ENCODE results near the gene C17orf78. TPM values are rescaled to one million over a fixed set of nuclear protein-coding genes. Genes with fewer than 3 reads are reported as not detected.
"Not testable (repeated sequence)": the region's sequence is repeated elsewhere in the genome, so short reads cannot be mapped to it uniquely, and the experiment has no call there.

C17orf78 gene
- not detected in 2 replicates for total RNA-seq

DNA sequence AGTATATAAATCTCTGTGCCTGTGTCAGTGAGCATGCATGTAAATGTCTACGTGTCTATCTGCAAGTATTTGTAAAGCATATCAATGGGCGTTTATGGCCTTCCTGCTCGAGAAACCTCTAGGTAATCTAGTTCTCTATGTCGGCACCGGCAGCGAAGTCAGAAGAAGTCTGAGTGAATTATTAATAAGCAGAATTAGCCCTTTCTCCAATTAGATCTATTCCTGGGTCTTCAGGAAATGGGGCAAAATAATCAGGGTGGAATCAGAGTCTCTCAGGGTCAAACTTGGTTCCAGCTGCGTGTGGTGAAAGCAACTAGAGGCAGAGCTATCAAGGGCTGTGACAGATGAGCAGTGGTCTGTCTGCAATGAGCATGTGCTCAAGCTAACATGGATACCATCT, at the start of gene C17orf78:
C17orf78 (plus strand) TSS at position 280 of the 400 bp plus-strand sequence; CDS start at position 388, 108 bp downstream.
- DNase-seq (ENCODE audit: low read depth in 2 of 2), result no peak

DNA sequence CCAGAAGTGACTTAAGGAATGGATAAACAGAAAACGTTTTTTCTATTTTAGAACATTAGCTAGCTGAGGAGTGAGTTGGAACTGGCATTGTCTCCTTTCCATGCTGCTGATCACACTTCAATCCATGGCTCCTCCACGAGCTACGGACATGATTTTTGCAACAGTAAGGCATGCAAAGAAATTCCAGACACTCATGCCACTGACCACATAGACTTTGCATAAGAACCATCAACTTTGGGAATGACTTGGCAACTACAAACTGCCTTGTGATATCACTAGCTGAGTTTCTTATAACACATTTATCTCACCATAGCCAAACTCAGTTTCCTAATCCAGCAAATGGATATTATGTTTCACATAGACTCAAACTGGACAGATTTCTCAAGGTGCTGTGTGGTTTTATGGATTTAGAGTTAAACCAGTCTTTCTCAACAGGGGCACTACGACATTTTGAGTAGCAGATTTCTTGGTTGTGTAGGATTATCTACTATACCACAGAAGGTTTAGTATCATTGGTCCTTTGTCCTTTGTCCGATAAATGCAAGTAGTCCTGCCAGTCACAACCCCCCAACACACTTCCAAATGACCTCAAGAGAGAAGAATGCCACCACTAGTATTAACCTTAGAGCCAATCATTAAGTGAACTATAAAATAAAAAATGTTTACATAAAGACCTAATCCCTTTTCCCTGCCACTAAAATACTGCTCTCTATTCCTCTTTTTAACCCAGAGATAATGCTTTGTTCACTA, 48.3 kb upstream of the C17orf78 start:
- no peak for DNase-seq (ENCODE audit: low read depth in 2 of 2)

DNA sequence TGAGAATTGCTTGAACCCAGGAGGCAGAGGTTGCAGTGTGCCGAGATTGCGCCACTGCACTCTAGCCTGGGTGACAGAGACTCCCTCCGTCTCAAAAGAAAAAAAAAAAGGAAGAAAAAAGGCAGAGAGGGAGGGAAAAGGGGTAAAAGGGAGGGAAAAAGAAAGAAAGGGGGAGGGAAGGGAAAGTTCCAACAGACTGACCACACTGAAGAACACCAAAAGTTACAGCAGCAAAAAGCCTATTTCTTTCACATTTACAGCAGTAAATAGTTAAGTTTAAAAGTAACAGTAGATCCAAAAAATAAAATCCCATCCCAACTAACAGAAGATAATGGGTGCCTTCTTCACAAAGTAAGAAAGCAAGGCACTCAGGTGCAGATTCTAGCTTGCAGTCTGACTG, 36.9 kb upstream of the C17orf78 start:
- DNase-seq (ENCODE audit: low read depth in 2 of 2), result no peak

DNA sequence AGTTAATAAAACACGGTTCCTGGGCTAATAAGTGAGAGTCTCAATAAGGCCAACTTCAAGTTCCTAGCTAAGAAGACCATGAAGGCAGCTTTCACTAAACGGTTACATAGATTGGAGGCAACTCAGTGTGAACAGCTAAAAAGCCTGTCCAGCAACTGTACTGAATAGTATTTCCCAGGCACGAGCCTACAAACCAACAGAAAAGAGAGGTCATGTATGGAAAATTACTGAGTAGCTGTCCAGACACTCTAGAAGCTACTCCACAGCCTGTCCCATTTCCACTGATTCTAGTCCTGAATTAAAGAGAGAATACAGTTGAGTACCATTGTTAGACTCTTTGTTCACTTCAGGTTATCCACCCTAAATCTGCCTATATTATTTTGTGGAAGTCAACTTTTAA, 36.5 kb upstream of the C17orf78 start:
- DNase-seq (ENCODE audit: low read depth in 2 of 2), result peak in 1 of 2 donors; percentile 57

DNA sequence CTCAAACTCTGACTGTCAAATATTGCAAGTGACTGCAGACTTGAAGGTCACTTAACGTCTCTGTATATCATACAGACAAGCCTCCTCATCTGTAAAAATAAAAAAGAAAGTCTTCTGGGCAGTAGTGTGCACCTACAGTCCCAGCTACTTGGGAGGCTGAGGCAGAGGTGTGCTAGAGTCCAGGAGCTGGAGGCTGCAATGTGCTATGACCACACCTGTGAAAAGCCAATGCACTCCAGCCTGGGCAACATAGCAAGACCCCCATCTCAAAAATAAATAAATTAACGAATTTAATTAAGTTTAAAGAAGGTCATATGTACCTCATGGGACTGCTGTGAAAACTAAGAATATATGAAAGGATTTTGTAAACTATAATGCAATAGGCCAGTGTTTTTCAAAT, 35.0 kb upstream of the C17orf78 start:
- DNase-seq (ENCODE audit: low read depth in 2 of 2), result no peak

DNA sequence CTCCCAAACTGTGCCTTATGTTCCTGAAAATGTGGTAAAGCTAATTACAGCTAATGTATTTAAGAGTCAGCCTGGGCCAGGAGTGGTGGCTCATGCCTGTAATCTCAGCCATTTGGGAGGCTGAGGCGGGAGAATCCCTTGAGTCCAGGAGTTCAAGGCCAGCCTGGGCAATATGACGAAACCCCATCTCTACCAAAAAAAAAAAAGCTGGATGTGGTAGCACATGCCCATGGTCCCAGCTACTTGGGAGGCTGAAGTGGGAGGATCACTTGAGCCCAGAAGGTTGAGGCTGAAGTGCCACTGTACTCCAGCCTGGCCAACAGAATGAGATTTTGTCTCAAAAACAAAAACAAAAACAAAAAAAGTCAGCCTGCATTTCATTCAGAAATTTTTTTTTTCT, 33.2 kb upstream of the C17orf78 start:
- no peak for DNase-seq (ENCODE audit: low read depth in 2 of 2)

DNA sequence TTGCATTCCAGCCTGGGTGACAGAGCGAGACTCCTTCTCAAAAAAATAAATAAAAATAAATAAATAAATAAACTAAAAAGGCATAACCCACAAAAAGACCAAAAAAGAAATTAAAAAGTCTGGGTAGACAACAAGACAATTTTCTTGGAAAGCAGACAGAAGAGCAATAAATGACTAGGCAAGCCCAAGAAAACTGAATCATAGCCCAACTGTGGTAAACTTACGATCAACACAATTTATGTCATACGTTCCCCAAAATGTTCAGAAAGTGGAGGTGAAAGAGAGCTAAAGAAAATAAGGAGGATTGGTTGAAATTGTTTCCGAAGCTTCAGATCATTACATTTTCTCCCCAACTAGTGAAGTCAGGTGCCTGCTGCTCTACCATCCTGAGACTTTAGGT, 31.3 kb upstream of the C17orf78 start:
- DNase-seq (ENCODE audit: low read depth in 2 of 2), result no peak

DNA sequence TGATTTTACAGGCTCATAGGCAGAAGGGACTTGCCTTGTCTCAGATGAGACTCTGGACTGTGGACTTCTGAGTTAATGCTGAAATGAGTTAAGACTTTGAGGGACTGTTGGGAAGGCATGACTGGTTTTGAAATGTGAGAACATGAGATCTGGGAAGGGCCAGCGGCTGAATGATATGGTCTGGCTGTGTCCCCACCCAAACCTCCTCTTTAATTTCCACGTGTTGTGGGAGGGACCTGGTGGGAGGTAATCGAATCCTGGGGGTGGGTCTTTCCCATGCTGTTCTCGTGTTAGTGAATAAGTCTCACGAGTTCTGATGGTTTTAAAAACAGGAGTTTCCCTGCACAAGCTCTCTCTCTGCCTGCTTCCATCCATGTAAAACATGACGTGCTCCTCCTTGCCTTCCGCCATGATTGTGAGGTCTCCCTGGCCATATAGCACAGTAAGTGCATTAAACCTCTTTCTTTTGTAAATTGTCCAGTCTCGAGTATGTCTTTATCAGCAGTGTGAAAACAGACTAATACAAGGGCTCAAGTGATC, 28.9 kb upstream of the C17orf78 start:
- not testable (repeated sequence) for DNase-seq (ENCODE audit: low read depth in 2 of 2)

DNA sequence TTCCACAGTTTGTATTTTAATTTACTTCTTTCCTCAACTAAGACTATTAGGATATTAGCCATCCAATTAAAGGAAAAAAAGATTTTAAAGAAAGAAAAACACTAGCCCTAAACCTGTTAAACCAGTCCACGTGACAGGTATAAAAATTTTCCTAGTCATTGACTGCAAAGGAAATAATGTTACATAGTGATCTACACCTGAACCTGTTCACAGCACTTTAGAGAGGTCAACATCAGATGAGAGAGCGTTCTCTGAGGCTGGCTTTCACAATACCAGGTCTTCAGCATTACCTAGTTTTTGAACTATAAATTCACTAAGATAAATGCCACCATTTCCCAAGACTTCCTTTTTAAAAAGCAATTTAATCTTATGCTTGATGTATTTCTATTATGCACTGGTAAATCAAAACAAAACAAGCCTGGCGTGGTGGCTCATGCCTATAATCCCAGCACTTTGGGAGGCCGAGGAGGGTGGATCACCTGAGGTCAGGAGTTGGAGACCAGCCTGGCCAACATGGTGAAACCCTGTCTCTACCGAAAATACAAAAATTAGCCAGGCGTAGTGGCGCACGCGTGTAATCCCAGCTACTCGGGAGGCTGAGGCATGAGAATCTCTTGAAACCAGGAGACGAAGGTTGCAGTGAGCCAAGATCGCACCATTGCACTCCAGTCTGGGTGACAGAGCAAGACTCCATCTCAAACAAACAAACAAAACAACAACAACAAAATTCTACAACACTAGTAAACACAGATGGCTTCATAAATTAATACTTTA, 18.8 kb upstream of the C17orf78 start:
- DNase-seq (ENCODE audit: low read depth in 2 of 2), result not testable (repeated sequence)

DNA sequence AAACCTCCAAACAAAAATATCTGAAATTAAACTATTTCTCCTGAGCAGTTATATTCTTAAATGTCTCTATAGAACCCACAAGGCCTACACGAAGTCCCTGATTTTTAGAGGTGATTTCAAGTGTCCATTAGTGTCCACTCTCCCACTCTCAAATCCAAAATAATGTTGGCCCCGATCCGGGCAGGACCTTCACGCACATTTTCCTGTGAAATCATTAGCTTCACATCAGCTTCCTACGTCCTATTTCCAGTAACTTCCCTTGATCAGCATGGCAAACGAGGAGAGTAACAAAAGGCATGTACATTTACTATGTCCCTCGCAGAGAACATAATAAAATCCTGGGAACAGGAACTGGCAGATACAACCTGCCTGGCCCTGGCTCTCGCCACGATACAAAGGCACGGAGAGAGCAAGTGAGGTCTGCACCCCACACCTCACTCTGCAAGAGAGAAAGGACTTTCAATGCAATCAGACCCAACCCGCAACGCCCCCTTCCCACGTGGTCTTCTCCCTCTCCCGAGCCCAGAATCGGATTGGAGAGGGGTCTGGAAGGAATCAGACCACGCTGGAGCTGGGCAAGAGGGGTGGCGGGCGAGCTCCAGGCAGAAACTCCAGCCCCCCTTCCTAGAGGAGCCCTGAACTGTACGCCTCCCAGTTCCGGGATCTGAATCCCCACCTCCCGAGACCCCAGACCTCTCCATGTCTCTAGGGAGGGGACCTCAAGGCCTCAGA, 17.5 kb upstream of the C17orf78 start:
- peak; percentile 59 to 61 for DNase-seq (ENCODE audit: low read depth in 2 of 2)

DNA sequence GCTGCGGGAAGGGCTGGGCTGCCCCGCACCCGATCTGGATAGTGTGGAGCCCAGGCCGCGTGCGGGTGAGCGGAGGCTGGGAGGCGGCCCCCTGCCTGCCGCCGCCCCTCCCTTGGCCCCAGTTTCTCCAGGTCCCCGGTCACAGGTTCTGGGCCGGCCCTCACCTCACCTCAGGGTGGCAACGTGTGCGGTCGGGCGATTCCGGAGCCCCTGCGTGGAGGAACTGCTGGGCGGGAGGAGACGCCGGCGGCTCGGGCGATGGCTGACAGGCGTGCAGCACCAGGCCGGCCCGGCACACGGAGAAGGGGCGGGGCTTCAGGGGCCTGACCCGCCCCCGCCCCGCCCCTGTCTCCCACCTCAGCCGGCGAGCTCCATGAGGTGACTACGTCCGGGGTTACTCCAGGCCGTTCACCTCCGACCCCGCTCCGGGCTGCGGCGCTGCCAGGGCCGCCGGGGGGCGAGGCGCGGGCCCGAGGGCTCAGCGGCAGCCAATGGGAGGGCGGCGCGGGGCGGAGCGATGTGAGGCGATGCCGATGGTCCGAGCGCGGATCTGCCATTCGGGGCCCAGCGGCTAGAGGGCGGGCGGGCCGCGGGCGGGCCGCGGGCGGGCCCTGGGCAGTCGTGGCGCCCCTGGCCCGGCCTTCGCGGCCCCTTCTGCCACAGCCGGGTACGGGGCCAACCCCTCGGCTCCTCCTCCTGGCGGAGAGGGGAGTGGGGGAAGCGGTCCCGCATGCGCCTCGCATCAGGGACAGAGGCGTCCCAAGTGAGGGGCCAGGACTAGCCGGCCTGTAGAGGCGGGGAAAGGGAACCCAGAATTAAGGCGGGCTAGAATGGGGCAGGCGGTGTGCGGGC, 16.7 kb upstream of the C17orf78 start:
- DNase-seq (ENCODE audit: low read depth in 2 of 2), result peak; percentile 92 to 96

DNA sequence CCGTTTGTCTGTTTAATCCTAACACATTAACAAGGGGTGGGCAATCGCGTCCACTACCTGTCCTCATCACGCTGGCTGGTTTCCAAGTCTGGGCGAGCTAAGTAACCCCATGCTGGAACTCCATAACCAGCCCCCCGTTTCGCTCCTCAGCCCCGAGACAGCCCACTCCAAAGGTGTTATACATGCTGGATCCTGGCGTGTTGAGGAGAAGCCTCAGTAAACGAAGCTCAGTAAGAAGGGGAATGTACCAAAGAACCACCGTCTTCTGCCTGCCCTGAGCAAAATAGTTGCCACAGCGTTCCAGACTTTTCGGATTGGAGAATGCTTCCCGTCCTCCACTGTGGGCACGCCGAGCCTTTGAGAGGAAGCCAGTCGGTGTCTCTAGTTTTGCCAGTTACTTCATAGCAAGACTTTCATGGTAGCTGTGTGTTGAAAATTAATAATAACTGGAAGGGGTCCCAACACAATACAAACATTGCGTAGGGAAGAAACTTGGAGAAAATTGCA, 16.1 kb upstream of the C17orf78 start:
- DNase-seq (ENCODE audit: low read depth in 2 of 2), result no peak

DNA sequence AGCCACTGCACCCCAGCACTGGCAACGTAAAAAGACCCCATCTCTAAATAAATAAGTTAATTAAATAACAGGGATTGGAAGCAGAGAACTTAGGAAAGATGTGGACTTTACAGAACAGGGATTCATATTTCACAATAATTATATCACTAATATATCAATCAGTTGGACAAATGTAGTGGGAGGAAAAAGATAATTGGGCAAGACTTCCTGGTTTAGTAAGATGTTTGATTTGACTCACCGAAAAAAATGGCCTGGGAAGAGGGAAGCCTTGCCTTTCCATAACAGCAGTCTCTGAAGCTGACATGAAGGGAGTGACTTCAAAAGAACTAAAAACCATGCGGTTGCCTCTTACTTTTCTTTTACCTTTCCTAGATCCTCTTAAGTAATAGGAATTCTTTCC, 15.2 kb upstream of the C17orf78 start:
- peak in 1 of 2 donors; percentile 25 for DNase-seq (ENCODE audit: low read depth in 2 of 2)

DNA sequence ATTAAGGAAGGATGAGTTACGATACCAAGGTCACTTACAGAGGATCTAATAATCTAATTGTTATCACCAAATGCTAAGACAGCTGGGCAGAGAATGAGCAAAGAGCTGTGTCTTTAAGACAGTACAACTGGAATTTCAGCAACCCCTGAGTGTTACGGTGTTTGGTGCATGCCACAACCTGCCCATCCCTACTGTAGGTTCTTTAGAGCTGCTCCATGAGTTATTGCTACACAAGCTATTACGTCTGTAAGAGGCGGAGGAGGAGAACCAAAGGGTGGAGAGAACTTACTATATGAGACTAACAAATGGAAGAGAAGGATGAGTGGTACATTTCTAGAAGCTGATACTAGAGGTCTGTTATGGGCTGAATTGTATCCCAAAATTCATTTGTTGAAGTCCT, 14.2 kb upstream of the C17orf78 start:
- no peak for DNase-seq (ENCODE audit: low read depth in 2 of 2)

DNA sequence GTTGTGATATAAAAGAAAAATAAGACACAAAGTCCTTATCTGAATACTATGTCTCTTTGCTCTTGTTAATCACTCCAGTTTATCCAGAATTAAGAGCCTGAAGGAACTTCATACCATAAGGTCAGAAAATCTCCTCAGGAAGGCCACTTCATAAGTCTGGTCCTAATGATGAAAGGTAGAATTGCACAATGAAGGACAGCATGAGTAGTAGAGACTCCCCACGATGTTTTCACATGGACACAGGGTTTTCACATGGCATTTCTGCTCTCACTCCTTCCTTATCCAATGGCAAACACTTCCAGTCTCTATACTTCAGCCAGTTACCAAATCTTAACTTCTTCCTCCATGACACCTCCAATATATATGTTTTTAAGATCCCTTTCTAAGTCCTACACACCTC, 10.2 kb upstream of the C17orf78 start:
- DNase-seq (ENCODE audit: low read depth in 2 of 2), result no peak

DNA sequence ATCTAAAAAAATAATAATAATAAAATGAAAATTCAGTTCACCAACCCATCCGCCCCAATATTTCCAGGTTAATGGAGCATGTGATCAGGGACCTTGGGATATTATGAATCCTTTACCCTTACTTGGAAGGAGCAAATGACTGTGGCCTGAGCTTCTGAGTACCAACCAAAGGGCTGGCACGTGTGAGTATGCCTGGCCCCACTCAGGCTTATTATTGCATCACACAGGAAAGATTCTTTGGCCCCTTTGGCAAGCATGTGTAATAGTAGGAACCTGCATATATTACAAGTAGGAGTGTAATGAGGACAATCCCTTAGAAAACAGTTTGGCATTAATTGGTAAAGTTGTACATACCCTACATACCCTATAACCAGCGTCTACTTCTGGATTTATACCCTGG, 7.2 kb upstream of the C17orf78 start:
- DNase-seq (ENCODE audit: low read depth in 2 of 2), result peak in 1 of 2 donors; percentile 51

DNA sequence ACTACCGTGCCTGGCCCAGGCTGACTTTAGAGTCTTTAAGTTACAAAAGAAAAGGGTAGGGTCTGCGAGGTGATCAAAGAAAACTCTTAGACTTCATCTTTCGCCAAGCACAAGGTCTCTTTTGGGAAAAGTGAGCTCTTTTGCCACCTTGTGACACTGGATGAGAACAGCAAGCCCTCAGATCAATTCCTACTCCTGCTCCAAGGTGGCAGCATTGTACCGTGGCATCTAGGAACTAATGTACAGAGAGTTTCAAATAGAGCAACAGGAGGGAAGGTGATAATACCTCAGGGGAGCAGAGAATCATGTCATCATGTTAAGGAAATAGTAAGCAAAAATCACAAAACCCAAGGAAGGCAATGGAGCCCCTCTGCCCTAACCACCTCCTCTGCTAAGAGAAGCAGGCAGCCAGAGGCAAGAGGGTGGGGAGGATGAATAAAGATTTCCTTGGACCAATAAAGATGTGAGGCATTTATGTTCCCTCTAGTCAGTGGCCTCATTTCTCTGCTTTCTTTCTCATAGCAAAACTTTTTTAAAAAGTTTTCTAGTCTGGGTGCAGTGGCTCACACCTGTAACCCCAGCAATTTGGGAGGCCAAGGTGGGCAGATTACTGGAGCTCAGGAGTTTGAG, 2.1 kb upstream of the C17orf78 start:
- peak; percentile 86 to 90 for DNase-seq (ENCODE audit: low read depth in 2 of 2)

DNA sequence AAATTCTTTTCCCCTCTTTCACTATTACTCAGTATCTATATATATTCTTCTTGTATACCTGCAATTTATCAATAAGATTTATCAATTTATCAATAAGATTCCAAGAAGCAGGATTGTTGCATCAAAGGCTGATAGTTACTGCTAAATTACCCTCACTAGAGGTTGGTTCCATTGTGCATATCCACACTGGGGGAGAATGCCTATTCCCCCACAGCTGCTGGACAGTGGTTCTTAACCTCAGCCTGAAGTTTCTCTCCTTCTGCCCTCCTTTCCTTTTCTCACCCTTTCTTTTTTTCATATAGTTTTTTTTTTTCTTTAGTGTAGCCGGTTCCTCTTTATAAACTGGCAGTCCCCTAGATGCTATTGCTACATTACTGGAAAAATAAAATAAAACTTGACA, 6.3 kb downstream of the C17orf78 start:
- no peak for DNase-seq (ENCODE audit: low read depth in 2 of 2)

DNA sequence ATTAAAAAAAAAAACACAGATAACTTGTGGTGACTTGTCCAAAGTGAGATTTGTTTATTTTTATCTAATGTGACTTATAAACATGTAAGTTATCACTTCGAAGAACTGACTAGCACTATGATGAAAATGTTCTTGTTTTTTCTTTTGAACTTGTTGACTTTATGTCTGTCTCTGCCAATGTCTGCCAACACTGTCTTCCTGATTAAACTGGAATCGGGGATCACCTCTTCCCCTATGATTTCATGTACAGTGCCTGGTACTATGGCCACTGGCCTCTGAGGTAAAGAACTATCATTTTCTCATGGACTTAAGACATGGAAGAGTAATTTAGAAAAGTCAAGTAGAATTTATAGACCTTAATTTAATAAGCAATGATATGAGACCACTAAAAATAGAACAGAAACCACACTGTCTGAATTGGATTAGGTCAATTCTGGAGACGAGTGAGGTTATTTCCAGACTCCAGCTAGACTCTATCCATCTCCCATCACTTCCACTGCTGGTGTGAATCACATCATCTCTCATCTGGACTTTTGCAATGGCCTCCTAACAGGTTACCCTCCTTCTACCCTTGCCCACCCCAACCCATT, 8.9 kb downstream of the C17orf78 start:
- DNase-seq (ENCODE audit: low read depth in 2 of 2), result peak; percentile 17 to 33

DNA sequence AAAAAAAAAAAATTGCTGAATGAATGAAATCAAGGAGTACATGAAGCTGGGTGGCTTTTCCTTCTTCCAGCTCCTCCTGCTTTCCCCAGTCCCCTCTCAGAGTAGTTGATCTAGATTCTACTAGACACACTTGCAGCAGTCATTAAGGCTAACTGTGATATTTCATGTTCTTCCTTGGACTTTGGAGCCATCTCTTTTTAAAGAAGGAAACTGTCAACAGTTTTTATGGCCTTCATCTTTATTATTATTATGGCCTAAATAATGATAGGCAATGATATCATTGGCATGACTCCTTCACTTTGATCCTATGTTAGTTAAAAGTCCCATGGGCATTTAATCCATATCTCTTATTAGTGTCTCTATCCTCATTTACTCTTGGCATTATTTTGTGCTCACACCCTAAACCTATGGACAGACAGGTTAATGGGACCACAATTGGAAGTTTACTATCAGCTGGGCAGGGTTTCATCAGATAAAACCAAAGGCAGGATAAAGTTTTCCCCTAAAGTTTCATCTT, 9.7 kb downstream of the C17orf78 start:
- no peak for DNase-seq (ENCODE audit: low read depth in 2 of 2)

Measured in lung microvascular endothelial cell (primary cell).